Mammary epithelial cell (primary cell): ENCODE data around the gene COPG1.

Experiments used
- EZH2 ChIP-seq: IDR thresholded peaks from 2 replicates; pipeline ENCODE4 v1.6.1; 2012; ENCODE audit warnings: low read length, inconsistent platforms, borderline replicate concordance
- TF ChIP-seq, protein P1 (sequence below), 2 donors: IDR thresholded peaks in 1 of 2; conservative IDR thresholded peaks in 1 of 2; 2 replicates each; pipeline ENCODE4 v1.5.1; 2011 to 2012; ENCODE audit warnings: inconsistent platforms in 2 of 2, low read length in 2 of 2, mild to moderate bottlenecking in 2 of 2, control low read depth in 1 of 2, low read depth in 1 of 2; ENCODE audit not compliant: insufficient read depth in 1 of 2; ENCODE audit errors: extremely low read depth in 1 of 2

DNA sequence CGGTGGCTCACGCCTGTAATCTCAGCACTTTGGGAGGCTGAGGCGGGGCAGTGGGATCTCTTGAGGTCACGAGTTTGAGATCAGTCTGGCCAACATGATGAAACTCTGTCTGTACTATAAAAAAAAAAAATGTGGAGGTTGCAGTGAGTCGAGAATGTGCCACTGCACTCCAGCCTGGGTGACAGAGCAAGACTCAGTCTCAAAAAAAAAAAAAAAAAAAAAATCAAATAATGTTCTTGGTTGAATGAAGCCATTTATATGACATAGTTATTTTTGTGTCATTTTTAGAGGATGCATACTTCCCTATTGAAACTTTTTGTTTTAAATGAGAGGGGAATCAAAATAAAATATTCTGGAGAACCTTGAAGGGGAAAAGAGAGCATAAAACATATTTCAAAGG is 32.3 kb downstream of the COPG1 start:
- TF ChIP-seq, protein P1, sequence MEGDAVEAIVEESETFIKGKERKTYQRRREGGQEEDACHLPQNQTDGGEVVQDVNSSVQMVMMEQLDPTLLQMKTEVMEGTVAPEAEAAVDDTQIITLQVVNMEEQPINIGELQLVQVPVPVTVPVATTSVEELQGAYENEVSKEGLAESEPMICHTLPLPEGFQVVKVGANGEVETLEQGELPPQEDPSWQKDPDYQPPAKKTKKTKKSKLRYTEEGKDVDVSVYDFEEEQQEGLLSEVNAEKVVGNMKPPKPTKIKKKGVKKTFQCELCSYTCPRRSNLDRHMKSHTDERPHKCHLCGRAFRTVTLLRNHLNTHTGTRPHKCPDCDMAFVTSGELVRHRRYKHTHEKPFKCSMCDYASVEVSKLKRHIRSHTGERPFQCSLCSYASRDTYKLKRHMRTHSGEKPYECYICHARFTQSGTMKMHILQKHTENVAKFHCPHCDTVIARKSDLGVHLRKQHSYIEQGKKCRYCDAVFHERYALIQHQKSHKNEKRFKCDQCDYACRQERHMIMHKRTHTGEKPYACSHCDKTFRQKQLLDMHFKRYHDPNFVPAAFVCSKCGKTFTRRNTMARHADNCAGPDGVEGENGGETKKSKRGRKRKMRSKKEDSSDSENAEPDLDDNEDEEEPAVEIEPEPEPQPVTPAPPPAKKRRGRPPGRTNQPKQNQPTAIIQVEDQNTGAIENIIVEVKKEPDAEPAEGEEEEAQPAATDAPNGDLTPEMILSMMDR (conservative IDR thresholded peaks at IDR 0.05 in 1 of 2, IDR thresholded peaks at IDR 0.05 in 1 of 2; ENCODE audit: extremely low read depth in 1 of 2, insufficient read depth in 1 of 2, low read depth in 1 of 2, low read length in 2 of 2), result no peak
- TF ChIP-seq EZH2, result no peak
